Measurements from ENCODE around the gene MARCKS.

GRCh38 chr6:113821445-113821844 lies 35.7 kb upstream of the MARCKS start:
- no peak for TF ChIP-seq EZH2 (IDR thresholded peaks at IDR 0.05; ENCODE audit: low read length)
- TF ChIP-seq CTCF (optimal IDR thresholded peaks at IDR 0.05 in 1 of 3, IDR thresholded peaks at IDR 0.05 in 1 of 3, conservative IDR thresholded peaks at IDR 0.05 in 1 of 3; ENCODE audit: extremely low read depth in 1 of 3, insufficient read depth in 2 of 3, low read length in 3 of 3): no peak

Measured in keratinocyte (primary cell).